Activated CD4-positive, alpha-beta T cell treated with anti-CD3 and anti-CD28 coated beads, Interleukin-10, Interleukin-2, amounts not matched to agents 100 ng/mL and 50 ng/mL, durations not matched to agents 16 hours and 8 hours (primary cell): ENCODE measurements around the gene MBD3.
"Not testable (repeated sequence)": the region's sequence is repeated elsewhere in the genome, so short reads cannot be mapped to it uniquely, and the experiment has no call there.

Experiments used
- DNase-seq: peaks from one replicate; pipeline ENCODE4 v3.0.0-alpha.2; 2020

MBD3 gene

DNA sequence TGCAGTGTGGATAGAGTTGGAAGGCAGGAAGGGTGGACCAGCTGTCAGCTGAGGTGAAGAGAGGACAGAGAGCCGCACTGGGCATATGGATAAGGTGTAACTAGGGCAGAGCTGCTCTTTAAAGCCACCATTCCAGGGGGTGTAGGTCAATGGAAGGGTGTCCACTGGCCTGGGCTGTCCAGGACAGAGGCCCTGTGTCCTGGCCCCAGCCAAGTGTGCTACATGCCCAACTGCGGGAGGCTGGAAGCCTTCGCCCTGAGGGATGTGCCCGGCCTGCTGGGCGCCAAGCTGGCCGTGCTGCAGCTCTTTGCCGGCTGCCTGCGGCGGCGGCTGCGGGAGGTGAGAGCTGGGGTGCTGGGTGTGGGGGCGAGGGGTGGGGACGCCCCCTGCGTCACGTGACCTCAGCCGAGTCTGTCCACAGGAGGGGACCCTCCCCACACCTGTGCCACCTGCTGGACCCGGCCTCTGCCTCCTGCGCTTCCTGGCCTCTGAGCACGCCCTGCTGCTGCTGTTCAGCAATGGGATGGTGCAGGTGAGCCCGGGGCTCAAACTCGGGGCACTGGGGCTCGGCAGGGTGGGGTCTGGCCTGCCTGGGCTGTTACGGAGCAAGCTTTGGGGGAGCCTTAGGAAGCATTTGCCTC is 59.0 kb downstream of the MBD3 start:
- DNase-seq: no peak

DNA sequence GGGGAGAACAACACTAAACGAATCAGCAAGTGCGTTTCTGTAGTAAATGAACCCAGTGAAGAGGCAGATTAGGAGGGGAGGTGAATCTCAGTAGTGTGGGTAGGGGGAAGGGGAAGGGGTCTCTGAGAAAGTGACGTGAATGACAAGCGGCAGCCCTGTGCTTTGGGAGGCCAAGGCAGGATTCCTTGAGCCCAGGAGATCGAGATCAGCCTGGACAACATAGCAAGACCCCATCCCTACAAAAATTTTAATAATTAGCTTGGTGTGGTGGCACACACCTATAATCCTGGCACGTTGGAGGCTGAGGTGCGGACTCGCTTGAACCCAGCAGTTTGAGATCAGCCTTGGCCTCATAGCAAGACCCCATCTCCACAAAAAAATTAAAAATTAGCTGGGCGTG is 60.7 kb downstream of the MBD3 start:
- DNase-seq: no peak

DNA sequence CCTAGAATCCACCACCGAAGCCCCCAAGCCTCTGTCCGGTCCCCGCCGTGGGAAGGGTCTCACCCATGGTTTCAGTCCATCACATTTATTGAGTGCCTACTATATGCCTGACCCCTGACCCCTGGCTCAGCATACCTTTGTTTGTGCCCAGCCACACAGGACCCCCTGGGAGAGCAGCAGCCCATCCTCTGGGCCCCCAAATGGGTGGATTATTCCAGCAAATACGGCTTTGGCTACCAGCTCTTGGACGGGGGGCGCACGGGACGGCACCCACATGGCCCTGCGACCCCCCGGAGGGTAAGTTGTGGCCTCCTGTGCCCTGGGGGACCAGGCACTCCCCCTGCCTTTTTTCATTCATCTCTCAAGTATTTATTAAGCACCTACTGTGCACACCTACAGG is 61.1 kb downstream of the MBD3 start:
- no peak for DNase-seq

DNA sequence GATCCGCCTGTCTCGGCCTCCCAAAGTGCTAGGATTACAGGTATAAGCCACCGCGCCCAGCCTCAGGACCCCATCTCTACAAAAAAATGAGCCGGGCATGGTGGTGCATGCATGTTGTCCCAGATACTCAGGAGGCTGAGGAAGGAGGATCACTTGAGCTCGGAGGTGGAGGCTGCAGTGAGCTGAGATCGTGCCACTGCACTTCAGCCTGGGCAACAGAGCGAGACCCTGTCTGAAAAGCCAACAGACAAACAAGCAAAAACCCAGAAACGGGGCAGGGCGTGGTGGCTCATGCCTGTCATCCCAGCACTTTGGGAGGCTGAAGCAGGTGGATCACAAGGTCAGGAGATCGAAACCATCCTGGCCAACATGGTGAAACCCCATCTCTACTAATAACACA is 61.8 kb downstream of the MBD3 start:
- not testable (repeated sequence) for DNase-seq

DNA sequence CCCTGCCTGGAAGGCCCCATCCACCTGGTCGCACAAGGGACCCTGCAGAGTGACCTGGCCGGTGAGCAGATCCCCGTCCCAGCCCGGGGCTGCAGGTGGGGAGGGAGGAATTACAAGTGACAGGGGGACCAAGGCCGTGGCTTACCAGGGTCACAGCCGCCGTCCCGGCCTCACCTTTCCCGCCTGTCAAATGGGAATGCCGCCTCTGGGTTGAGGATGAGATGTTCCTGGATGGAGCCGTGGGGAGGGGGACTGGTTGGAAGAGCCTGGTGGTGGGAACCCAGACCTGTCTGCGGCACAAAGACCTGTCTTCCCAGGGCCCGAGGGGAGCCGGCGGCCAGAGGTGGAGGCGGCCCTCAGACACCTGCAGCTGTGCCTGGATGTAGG is 63.2 kb downstream of the MBD3 start:
- no peak for DNase-seq

DNA sequence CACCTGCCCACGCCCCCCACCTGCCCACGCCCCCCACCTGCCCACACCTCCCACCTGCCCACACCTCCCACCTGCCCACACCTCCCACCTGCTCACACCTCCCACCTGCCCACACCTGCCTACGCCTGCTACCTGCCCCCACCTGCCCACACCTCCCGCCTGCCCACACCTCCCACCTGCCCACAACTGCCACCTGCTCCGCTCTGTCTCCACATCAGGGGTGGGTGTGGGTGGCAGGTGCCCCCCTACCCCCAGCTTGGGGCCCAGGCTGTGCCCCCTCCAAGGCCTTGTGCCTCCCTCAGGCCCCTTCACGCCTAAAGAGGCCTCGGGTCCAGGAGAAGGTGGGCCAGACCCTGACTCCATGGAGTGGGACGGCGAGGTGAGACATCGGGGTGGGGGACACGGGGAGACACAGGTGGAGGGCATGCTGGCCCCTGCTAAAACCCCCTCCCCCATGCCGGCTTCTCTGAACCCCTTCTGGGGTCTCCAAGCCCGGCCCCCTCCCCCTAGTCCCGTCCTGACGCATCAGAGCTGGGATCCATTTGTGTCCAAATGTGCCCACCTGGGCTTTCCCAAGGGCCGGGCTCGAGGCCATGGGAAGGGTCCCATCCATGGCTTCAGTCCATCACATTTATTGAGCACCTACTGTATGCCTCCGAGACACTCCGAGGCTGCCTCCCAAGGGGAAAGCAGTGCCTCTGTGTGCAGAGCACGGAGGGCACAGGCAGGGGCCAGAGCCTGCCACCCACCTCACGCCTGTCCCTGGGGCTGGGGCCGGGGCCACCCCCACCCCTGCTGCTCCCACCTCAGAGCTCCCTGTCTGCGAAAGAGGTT is 63.9 kb downstream of the MBD3 start:
- DNase-seq: no peak

DNA sequence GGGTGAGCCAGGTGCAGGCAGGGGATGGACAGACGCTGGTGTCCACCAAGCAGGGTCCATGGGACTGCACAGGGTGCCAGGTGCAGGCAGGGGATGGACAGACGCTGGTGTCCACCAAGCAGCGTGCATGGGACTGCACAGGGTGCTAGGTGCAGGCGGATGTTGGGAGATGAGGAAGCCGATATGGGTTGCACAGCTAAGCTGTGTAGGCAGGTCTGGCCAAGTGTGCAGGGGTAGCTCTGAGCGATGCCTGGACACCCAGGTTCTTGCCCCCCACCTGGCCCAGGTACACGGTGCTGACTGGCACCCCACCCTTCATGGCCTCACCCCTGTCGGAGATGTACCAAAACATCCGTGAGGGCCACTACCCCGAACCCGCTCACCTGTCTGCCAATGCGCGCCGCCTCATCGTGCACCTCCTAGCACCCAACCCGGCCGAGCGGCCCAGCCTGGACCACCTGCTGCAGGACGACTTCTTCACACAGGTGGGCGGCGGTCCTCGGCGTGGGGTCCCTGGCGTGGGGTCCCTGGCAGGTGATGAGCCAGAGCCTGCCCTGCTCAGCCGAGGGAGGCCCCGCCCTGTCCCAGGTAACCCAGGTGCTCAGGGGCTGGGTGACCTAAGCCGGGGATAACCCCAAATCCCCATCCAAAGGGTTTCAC is 64.9 kb downstream of the MBD3 start:
- DNase-seq: no peak

DNA sequence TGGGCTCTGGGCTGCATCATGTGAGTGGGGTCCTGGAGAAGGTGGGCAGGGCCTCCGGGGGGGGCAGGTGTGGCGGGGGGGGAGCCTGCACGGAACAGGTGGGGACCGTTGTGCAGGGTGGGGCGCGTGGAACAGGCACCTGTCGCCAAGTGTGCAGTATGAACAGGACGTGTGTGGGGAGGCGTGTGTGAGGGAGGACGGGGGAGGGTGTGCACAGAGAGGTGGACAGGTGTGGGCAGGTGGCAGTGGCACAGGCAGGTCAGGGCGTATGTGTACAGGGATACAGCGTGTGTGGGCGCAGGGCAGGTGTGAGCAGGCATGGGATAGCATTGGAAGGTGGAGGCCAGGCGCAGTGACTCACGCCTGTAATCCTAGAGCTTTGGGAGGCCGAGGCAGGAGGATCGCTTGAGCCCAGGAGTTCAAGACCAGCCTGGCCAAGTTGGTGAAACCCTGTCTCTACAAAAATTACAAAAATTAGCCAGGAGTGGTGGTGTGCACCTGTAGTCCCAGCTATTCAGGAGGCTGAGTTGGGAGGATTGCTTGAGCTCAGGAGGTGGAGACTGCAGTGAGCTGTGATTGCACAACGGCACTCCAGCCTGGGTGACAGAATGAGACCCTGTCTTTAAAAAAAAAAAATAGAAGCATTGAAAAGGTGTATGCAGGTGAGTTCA is 65.6 kb downstream of the MBD3 start:
- DNase-seq: no peak

DNA sequence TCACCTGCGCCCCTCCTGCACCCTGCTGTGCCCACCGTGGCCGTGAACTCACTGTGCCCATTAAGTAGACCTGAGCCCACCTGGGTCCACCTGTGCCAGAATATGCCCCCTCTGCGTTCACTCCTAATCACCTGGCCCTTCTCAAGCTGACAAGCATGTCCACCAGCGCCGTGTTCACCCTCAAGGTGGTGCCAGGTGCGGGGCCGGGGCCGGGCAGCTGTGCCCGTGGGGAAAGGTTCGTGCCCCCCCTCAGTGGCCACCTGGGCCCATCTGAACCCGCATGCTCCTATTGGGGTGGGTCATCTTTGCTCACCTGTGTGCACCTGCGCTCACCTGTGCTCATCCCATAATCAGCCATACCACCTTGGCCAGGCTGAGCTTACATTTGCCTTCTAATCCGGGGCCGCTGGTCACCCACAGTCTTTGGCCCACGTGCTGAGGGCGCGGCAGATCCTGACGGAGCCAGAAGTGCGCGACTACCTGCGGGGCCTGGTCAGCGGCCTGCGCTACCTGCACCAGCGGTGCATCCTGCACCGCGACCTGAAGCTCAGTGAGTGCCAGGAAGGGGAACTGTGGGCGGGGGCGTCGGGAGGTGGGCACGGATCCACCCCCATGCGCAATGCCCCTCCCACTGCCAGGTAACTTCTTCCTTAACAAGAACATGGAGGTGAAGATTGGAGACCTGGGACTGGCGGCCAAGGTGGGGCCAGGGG is 66.4 kb downstream of the MBD3 start:
- no peak for DNase-seq

DNA sequence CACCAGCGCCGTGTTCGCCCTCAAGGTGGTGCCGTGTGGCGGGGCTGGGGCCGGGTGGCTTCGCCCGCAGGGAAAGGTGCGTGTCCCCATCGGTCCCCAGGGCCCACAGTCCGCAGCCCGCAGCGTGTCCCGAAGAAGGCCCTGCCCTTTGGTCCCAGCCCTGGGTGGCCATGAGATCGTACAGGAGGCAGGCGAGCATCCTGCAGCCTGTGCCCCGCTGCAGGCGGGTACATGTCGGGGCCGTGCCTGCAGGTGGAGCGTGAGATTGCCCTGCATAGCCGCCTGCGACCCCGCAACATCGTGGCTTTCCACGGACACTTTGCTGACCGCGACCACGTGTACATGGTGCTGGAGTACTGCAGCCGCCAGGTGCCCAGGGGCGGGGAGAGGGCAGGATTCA is 67.3 kb downstream of the MBD3 start:
- DNase-seq: no peak

DNA sequence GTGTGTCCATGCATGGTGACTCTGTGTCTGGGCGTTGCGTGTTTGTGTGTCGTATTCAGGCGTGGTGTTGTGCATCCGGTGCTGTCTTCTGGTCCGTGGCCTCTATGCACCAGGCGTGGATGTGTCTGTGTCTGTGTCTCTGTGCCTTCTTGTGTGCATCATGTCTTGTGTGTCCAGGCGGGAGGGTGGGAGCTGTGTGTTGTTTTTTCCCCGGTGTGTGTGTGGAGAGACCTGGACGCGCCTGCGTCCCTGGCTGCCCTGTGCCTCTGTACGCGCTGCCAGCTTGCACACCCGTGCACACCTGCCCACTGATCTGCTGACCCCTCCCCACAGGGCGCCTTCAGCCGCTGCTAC is 67.7 kb downstream of the MBD3 start:
- no peak for DNase-seq

DNA sequence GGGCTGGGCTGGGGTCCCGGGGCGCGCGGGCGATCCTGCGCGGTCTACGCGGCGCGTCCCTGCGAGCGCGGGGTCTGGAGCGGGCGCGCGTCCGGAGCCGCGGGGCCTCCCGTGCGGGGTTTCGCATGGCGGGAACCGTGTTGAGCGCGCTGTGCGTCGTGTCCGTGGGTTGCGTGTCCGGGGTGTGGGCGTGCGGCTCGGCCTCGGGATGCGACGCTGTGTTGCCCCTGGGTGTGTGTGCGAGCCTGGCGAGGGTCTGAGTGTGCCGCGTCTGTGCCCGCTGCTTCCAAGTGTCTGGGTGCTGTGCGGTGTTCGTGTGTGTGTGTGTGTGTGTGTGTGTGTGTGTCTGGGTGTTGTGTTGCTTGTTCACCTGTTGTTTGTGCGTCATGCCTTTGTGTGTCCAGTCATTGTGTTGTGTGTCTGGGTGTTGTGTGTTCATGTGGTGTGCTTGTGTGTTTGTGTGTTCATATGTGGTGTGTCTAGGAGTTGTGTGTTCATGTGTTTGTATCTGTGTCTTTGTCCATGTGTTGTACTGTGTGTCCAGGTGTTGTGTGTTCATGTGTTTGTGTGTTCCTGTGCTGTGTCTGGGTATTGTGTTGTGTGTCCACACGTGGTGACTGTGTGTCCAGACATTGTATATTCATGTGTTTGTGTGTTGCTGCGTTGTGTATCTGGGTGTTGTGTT is 68.2 kb downstream of the MBD3 start:
- DNase-seq: no peak
